T47D (cell line): ENCODE measurements around the gene MOB1B.
"Not testable (repeated sequence)": the region's sequence is repeated elsewhere in the genome, so short reads cannot be mapped to it uniquely, and the experiment has no call there.

ENCODE experiments used
- DNase-seq, 2 experiments: peaks; one replicate each; pipeline versions ENCODE4 v3.0.0 to v3.0.0-alpha.2; 2011 to 2012; ENCODE audit warnings: low read depth in 1 of 2, low spot score in 1 of 2
- JUND ChIP-seq: IDR thresholded peaks from 2 replicates; pipeline ENCODE4 v1.6.1; 2012; ENCODE audit warnings: low read depth
- in situ Hi-C: cut with HindIII; loops from 2 replicates; pipeline ENCODE4 v1.10.0; 2016; ENCODE audit warnings: low sequenced_read_pairs, low pct_unique_long_range_greater_than_20kb

MOB1B gene

DNA sequence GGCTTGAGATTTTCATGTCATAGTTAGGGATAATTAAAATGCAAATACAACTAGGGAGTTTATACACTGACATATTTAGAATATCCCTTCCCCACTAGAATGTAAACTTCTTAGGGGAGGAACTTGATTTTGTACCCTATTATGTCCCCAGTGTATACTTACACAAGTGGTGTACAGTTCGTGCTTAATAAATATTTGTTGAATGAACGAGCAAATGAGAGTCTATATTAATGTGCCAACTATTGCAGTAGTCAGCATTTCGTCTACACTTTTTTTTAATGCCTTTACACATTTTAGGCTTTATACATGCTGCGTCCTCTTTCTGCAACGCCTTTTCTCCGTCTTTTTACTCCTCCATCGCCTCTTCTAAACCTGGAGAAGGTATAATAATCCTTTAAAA, 8.4 kb upstream of the MOB1B start:
- in situ Hi-C loops, result no loop called here
- DNase-seq, result no peak
- no peak for TF ChIP-seq JUND

GRCh38 chr4:70895405-70895804, 6.8 kb upstream of the MOB1B start:
- in situ Hi-C loops, result no loop called here
- DNase-seq, result no peak
- TF ChIP-seq JUND, result no peak

DNA sequence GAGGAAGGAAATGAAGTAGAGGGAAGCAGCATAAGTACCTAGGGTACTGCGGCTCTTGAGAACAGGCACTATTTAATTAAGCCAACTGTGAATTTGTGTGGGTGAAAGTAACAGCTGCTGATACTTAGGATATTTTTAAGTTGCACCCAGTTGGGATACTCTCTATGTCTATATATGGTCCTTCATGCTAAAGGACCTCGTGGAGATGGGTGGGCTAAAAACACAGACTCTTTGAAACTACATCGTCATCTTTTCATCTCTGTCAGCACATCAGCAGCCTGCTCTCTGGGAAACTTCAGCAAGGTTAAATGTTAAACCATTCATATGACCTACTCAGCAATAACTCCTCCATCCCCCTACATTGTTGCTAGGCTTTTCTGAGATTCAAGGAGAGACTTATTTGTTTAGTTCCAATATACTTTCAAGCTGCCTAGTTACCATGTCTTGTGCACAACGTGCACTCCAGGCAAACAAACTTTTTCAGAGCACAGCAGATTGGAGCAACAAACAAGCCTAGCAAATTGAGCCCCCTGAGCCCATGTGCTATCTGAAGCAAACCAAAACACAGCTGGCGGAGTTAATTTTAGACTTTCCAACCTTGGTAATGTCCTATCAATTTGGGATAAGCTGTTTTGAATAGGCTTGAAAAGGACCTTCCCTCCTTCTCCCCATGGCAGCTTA, 6.2 kb upstream of the MOB1B start:
- TF ChIP-seq JUND, result no peak
- no peak for DNase-seq

GRCh38 chr4:70898581-70898980, 3.6 kb upstream of the MOB1B start:
- DNase-seq, in situ Hi-C loops: not testable (repeated sequence)

More for the DNA sequence above, 6.2 kb upstream of the MOB1B start:
- in situ Hi-C loops, result no loop called here

DNA sequence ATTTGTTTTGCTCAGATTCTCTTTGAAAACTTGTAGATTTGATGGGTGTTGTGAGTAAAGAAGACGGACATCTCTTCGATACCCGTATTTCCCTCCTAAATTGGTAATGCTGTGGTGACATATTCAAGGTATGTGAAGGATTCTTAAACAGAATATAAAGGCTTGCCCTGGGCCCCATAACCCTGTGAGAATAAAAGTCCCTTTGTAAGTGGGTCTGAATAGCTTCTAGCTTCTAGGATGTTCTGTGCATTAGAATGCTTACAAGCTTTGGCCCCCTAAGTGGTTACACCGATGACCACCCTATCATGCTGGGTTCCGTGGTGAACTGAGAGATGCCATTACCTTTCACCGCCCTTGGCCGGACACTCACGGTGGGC, 574 bp upstream of the MOB1B start:
- in situ Hi-C loops, result no loop called here
- peak in 1 of 2 experiments; percentile 5 for DNase-seq
- TF ChIP-seq JUND, result no peak

DNA sequence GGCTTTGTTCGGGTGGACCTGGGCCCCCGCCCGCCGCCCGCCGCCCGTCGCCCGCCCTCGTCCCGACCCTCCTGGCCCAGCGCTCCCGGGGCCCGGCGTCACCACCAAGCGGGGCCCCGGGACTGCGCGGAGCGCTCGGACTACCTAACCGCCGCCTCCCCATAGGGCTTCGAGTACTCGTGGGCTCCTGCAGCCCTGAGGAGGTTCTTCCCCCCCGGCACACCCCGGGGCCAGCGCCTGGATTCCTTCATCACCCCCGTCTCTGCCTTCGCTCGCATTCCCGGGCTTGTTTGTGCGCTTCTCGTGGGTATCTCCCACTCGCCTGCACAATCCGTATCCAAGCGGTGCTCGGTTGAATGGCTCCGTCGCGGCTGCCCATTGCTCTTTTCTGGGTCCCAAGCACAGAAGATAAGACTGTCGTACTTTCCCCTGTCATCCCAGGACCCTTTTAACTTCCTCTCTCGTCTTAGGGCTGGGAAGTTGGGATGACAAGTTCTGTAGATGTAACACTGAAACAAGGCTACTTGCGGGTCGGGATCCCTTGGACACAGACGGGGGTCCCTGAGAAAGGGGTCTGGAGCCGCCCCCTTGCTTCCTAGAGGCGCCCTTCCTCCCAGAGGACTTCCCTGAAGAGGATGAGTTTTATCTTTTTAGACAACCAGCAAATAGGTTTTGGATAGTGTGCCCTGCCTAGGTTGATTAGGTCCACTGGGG, 565 bp downstream of the MOB1B start:
- DNase-seq, result peak in 1 of 2 experiments; percentile 6
- in situ Hi-C loops, result no loop called here
- no peak for TF ChIP-seq JUND

GRCh38 chr4:70903291-70903603, 1.1 kb downstream of the MOB1B start:
- TF ChIP-seq JUND, result no peak
- no peak for DNase-seq

DNA sequence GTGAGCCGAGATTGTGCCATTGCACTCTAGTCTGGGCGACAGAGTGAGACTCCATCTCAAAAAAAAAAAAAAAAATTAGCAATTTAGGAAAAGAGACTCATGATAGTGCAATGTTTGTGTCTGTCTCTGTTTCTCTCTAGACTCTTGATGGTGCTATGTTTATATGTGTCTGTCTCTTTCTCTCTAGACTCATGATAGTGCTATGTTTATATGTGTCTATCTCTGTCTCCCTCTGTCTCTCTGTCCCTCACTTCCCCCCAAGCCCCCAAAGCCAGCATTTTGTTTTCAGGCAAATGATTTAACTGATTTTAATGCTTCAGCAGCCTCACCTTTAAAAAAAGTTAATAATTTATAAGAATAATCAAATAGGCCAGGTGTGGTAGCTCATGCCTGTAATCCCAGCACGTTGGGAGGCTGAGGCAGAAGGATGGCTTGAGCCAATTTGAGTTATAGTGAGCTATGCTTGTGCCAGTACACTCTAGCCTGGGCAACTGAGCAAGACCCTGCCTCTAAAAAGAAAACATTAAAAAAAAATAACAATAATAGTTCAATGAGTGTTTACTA, 6.9 kb downstream of the MOB1B start:
- no peak for TF ChIP-seq JUND
- in situ Hi-C loops, result no loop called here
- no peak for DNase-seq

More at GRCh38 chr4:70903291-70903603, 1.1 kb downstream of the MOB1B start:
- in situ Hi-C loops, result no loop called here

DNA sequence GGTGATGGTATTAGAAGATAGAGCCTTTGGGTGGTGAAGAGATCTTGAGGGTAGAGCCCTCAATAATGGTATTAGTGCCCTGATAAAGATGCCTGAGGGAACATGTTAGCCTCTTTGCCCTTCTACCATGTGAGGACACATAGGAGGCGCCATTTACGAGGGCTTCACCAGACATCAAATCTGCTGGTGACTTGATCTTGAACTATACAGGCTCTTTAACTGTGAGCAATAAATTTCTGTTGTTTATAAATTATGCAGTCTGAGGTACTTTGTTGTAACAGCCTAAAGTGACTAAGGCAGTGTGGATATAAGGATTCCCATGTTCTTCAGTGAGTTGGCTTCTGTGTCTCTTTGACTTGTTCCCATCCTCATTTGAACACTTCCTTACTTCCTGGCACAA, 11.8 kb downstream of the MOB1B start:
- no peak for DNase-seq
- TF ChIP-seq JUND, result no peak
- in situ Hi-C loops, result no loop called here

DNA sequence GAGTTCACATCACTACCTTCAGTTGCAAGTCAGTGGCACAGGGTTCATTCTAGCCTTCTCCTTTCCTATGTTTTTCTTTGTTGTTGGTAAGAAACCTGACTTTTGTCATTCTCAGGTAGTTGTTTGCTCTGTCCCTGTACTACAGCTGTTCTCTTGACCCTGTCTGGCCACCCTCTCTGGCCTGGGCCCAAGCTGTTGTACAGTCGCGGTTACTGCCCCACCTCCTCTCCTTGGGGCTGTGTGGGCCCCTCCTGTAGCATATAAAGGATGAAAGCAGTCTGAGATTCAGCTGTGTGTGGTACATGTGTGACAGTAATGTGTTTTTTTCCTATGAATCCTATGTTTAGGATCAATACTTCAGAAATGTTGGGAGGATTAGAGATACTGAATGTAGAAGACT, 12.5 kb downstream of the MOB1B start:
- no peak for DNase-seq
- no peak for TF ChIP-seq JUND
- in situ Hi-C loops, result no loop called here

GRCh38 chr4:70915036-70915815, 13.1 kb downstream of the MOB1B start:
- DNase-seq, result no peak
- in situ Hi-C loops, result no loop called here
- no peak for TF ChIP-seq JUND

DNA sequence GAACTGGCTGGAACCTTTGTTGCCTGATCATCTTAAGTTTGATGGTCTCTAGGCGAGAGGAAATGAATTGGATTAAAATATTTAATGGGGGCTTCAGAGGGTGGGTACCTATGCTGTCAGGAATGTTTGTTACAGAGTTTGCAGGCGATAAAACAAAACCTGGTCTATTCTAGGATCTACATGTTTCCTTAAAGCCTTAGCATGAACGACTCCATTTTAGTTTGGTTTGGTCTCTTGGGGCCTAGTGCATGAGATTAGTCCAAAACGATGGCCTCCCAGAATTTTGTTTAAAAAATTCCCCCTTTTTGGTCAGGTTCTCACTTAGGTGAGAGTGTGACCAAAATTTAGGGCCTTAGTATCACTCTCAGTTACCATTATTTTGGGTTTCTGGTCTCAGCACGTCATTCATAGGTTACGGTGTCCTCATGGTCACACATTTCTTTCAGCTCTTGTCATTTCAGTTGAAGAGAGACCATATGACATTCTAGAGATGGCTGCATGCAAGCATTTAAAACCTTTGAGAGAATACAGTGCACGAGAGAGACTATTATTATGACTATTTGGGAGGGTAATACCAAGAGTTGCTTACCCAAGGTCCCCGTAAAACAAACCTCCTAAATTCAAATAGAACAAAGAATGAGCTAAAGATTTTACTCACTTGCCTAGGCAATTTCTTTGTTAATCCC, 13.8 kb downstream of the MOB1B start:
- DNase-seq, result no peak
- TF ChIP-seq JUND, result no peak
- in situ Hi-C loops, result no loop called here
